Hematopoietic multipotent progenitor cell (in vitro differentiated cells): ENCODE results near the gene PTPRF. TPM values are rescaled to one million over a fixed set of nuclear protein-coding genes. Genes with fewer than 3 reads are reported as not detected.
"Not testable (repeated sequence)": the region's sequence is repeated elsewhere in the genome, so short reads cannot be mapped to it uniquely, and the experiment has no call there.

Experiments used
- DNase-seq, 3 donors: peaks; one replicate each; pipeline ENCODE4 v3.0.0-alpha.2; 2011 to 2015; ENCODE audit warnings: low read depth in 2 of 3, low spot score in 2 of 3
- total RNA-seq: library from RNA; depleted of rRNA; stranded (reverse); fragments of >200 nt; gene quantifications from one replicate; pipeline ENCODE4 v1.2.3, GENCODE V29; 2012

The PTPRF gene
- total RNA-seq: 1.9 TPM

DNA sequence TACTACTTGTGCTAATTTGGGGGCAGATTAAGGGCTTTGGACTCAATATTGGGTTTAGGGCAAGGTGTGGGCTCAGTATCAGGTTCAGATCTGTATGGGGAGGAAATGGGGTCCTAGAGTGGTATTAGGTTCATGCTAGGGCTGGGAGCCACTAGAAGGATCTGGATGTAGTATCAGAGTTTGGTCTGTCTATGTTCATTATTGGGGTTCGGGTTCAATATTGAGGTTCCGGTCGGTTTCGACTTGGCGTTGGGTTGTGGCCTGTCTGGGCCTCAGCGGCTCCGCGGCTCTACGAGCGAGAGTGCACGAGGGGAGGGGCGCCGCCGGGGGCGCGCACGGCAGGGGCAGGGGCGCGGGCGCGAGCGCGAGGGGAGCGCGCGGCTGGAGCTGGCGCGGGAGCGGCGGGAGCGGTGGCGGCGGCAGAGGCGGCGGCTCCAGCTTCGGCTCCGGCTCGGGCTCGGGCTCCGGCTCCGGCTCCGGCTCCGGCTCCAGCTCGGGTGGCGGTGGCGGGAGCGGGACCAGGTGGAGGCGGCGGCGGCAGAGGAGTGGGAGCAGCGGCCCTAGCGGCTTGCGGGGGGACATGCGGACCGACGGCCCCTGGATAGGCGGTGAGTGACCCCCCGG, at the start of gene PTPRF:
Gene PTPRF (plus strand): TSS at position 401 of the 624 bp plus-strand sequence. CDS start 14,193 bp downstream, outside the sequence.
- DNase-seq: peak in 2 of 3 donors; percentile 27 to 29

DNA sequence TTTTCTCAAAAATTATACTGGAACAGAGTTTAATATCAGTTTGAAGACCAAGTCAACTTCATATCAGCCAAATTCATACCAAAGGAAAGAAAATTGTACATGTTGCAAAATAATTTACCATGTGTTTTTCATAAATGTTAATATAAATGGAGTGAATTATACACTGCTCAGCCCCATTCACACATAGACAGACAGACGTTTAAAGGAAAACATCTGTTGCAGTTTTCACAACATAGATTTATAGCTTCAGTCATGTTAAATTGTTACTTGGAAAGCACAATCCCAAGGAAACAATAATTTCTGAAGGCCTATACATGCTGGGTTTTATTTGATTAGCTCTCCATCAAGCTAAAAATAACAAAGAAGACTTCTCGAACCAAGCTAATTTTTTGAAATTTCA, 49.2 kb upstream of the PTPRF start:
- DNase-seq: no peak

DNA sequence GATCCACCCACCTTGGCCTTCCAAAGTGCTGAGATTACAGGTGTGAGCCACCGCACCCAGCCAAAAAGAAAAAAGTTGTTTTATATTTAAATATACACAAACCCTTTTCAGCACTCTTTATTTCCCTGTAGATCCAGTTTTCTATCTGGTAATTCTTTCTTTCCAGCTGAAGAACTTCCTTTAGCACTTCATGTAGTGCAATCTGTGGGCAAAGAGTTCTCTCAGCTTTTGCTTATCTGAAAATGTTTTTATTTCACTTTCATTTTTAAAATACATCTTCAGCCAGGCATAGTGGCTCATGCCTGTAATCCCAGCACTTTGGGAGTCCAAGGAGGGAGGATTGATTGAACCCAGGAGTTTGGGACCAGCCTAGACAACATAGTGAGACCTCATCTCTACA, 48.5 kb upstream of the PTPRF start:
- no peak for DNase-seq

DNA sequence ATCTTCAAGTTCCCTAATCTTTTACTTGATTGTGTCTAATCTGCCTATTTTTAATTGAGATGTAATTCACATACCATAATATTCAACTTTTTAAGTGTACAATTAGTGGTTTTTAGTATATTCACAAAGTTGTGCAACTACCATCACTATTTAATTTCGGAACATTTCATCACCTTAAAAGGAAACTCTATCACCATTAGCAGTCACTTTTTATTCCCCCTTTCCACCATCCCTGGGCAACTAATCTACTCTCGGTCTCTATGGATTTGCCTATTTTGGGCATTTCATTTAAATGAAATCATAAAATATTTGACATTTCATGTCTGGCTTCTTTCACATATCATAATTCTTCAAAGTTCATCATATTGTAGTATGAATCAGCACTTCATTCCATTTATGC, 46.3 kb upstream of the PTPRF start:
- DNase-seq: no peak

DNA sequence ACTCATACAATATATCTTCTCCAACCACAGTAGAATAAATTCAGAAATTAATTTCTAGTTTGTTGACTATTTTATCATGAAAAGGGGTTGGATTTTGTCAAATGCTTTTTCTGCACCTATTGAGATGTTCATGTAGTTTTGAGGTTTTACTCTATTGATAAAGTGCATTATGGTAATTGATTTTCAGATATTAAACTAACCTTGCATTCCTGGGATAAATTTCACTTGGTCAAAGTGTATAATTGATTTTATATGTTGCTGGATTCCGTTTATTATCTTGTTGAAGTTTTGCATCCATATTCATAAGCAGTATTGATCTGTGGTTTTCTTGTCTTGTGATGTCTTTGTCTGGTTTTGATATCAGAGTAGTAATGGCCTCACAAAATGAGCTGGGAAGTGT, 42.5 kb upstream of the PTPRF start:
- no peak for DNase-seq

DNA sequence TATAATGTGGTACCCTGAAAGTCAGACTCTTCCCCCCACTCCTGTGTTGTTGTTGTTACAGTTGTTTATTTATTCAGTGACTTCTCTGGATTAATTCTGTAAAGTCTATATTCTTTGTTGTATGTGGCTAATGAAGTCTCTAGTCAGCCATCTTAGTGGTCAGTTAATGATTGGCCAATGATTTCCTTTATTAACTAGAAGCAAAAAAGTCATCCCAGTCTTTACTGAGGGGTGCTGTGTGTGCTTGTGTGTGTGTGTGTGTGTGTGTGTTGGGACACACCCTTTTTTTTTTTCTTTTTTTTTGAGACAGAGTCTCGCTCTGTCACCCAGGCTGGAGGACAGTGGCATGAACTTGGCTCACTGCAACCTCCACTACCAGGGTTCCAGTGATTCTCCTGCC, 39.6 kb upstream of the PTPRF start:
- no peak for DNase-seq

DNA sequence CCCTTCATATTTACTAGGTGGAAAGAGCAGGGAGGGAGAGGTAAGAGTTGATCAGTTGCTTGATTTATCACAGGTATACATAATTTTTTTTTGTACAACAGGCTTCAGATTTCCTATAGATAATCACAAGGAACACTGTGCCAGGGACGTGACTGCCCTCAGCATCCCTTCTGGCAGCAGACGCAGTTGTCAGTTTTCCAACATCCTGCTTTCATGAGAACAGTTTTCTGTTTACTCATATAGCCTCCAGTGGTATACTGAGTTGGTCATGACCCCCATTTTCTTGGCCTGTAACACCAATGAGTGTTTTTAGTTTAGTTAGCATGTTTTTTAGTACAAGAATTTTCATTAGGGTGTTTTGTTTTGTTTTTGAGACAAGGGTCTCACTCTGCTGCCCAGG, 37.9 kb upstream of the PTPRF start:
- no peak for DNase-seq

DNA sequence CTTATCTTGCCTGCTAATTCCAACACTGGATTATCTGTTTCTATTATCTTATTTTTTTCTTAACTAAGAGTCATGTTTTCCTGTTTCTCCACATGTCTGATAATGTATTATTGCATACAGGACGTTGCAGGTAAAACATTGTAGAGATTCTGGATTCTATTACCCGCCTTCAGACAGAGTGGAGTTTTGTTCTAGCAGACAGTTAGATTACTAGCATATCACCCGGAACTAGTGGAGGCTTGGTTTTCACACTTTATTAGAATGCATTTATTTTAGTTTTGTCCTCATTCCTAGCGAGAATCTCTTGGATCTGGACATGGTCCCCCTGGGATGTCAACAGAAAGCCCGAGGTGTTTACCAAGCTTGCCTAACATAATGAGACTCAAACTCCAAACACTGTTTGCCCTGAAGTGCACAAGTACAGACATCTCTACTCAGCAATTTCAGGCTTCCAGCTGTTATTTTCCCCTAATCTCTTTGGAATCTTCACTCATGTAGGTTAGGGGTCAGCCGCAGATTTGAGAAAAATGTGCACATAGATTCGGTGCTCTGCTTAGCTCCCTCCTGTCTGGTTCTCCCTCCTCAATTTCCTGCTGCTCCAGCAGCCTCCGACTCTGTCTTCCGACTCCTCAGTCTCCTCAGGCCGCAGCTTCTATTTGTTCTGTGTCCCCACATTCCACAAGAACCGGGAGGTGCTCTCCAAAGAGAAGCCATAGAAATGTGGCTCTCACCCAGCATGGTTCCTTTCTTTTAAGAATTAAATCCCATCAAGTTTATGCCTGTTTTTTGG, 36.8 kb upstream of the PTPRF start:
- no peak for DNase-seq

DNA sequence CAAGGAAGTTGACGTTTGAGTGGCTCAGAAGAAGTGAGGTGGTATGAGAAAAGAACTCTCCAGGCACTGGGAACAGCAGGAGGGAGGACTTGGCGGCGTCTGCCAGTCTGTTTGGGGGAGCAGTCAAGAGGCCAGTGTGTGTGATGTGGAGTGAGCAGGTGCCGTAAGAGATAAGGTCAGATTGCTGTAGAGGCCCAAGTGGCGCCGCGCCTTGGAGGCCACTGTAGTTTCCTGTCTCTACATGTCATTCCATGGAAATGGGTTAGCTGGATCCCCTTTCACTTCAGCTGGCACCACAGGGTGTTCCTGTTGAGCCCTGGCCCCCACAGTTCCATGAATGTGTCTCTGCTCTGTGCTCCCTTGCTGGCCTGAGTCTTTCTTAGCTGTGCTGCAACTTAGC, 35.5 kb upstream of the PTPRF start:
- no peak for DNase-seq

DNA sequence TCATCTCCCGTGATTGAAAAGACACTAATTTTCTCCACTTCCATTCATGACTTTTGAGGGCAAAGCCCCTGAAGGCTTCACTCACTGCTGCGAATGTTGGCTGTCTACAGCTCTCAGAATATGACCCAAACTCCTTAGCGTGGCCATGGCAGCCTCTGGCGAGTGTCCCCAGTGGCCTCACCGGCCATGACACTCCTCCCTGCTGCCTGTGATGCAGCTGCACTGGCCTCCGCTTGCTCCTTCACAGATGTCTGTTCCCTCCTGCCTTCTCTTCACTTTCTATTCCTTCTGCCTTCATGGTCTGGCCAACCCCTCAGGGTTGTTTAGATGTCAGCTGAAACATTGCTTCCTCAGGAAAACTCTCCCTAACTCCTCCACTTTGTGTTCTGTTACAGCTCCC, 30.8 kb upstream of the PTPRF start:
- DNase-seq: no peak

DNA sequence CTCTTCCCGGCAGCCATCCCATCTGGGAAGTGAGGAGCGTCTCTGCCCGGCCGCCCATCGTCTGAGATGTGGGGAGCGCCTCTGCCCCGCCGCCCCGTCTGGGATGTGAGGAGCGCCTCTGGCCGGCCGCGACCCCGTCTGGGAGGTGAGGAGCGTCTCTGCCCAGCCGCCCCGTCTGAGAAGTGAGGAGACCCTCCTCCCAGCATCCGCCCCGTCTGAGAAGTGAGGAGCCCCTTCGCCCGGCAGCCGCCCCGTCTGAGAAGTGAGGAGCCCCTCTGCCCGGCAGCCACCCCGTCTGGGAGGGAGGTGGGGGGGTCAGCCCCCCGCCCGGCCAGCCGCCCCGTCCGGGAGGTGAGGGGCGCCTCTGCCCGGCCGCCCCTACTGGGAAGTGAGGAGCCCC, 28.9 kb upstream of the PTPRF start:
- DNase-seq: not testable (repeated sequence)

DNA sequence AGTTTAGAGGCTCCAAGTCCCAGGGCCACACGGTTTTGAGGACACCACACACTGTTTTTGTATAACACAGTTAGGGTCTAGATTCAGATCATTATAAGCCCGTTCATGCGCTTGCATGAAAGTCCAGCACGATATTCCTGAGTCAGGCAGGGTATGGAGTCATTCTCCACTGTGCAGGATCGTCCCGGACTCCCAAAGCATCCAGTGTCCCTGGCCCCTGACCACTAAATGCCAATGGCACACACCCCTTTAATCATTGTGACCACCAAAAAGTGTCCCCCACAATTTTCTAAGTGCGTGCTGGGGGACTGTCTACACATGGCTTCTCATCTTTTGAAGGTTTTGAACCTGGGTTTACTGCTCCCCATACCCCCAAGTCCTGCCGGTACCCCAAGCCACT, 27.1 kb upstream of the PTPRF start:
- no peak for DNase-seq

DNA sequence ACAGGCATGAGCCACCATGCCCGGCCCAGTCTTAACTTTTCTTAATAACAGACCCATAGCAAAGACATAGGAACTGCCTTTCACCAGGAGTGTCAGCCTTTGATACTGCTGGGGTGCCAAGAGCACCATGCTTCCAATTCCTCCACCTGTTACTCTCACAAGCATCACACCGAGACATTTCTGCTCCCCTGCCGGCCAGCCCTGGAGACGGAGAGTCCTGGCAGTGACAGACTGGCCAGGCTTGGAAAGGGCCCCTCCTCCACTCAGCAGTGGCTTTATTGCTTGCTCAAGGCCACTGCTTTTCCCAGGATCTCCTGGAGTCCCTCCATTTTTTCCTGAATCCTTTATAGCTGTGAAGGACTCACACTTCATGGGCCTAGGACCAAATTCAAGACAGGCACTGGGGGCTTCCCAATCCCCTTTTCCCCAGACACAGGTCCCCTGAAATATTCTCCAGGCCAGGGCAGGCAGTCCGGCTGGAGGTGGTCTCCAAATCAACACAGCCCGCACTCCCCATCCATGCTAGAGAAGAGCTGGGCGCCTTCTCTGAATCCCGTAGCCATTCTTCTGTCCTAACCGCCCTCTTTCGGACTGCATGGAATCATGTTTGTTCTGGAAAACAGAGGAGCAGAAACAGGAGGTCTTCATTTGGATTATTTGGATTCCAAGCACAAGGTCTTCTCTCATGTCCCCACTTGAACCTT, 25.5 kb upstream of the PTPRF start:
- no peak for DNase-seq

DNA sequence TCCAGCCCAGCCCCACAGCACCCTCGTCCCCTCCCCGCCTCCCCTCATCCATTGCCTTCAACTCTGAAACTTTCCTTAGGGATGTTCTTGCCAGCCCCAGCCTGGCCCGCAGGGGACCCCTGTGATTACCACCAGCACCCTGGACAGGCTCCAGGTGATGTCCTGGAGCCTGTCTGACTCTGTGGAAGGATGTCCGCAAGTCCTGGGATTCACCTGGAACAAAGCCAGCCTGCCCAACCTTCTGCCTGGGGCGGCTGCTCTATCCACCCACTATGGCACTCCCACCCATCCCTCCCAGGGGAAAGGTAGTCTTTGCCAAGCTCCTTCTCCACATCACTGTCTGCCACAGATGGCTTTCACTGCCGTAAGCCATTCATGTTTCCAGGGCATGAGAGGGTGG, 24.4 kb upstream of the PTPRF start:
- no peak for DNase-seq

DNA sequence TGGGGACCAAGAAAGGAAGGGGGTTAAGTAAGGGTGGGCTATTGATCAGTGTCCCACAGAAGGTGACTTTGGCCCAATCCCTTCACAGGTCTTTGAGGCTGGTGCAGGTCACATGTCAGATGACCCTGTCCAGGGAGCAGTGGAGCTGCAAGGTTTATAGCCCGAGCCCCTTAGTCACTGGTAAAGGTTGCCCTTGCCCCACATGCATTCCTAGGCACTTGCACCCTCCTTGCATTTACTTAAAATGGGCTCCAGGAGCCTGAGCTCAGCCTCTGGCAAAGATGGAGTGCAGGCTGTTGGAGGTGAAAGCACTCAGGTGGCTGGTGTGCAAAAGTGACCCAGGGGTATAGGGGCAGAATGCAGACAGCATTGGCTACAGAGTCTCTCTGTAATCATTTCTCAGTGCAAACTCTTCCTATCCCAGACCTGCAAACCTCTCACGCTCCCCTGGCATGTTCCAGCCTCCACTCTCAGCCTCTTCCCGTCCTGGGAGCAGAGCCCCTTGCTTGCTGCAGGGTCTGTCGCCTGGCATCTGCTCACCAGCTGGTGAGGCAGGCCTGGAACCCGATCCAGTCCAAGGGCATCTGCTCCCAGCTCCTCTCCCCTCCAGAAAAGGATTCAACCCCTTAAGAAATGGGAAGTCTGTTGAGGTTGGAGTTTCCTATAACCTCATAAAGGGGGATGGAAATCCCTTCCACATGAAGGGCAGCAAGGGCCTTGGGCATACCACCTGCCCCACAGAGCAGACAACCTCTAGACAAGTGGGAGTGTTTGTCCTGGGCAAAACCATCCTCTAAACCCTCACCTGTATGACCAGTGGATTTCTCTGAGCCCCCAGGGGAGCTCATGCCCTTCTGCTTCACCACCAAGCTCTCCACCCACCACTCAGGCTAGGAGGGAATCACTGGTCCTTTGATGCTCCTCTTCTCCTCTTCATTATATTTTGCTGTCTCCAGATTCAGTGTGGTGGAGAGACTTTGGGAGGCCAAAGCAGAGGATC, 23.1 kb upstream of the PTPRF start:
- DNase-seq: no peak

DNA sequence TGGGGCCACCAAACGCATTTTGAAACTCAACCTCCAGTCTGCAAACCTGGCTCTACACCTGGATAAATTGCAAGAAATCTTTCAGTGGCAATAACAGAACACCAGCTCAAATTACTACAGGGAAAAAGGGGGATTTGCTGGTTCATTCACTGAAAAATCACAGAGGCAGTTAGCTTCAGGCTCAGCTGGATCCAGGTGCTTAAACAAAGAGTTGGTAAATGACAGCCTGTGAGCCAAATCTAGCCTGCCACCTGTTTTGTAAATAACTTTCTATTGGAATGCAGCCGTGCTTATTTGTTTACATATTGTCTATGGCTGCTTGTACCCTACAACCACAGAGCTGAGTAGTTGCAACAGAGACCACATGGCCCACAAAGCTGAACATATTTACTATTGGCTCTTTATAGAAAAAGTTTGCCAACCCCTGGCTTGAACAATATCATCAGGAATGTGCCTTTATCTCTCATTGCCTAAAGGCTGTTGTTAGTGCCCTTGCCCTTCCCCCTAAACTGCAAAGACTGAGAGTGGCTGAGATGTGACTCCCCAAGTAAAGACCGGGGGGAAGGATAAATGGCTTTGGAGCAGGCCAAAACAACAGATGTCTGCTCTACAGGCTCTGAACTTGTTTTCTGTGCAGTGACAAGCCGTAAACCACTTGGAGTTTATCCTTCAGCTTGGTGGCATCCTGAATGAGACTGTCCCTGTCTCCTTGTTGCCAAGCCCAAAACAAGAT, 21.5 kb upstream of the PTPRF start:
- DNase-seq: no peak

DNA sequence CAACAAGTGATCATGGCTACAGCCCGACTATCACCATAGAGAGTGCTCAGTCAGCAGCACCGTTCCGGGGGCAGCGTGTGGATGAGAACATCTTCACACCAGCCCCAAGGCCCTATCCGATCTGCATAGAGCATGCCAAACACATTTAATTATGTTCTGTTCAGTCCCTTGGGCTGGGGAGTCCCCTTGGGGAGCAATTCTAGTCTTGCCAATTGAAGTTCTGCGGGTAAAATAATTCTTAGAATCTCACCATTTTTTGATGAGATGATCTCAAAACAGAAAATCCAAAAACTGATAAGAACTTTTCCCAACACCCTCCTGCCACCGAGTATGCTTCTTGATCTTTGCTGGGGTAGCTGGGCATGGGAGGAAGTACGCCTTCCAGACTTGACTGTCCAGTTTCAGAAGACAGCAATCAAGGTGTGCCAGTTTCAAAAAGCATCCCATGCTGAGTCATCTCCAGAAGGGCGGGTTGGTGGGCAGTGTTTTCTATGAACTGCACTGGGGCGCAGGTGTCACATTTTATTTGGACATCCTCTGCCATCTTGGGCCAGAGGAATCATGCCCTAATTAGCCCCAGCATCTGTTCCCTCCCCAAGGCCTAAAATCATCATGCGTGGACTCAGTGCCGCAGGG, 20.8 kb upstream of the PTPRF start:
- no peak for DNase-seq

DNA sequence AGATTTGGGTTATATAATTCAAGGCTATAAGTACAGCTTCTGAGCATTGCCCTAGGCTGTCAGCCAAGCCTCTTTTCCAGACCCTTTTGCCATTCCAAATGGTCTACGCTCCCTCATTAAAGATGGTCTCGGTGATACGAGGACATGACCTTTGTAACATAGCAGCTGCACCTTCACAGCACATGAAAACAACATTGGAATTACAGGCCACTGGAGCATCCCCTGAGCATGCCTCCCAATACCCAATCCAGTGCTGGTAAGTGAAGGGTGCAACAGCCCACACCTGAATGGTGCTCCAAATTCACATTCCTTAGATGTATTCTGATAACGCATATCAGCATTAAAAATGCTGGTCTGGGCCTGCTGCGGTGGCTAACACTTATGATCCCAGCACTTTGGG, 20.1 kb upstream of the PTPRF start:
- DNase-seq: no peak

DNA sequence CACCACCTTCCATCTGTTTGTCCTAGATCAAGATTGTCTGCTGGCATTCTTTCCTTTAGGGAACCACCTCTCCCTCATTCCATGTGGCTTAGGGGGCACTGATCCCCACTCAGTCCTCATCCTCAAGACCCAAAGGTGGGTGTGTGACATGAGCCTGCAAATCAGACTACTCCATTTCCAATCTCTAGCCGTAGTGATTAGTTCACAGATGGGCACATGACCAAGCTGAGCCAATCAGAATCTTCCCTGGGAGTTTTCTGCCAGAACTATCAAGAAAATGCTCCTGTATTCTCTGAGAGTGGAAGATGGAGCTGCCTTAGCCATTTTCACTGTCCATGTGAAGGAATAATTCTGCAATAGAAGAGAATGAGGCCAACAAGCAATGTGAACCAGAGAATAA, 19.3 kb upstream of the PTPRF start:
- DNase-seq: no peak

DNA sequence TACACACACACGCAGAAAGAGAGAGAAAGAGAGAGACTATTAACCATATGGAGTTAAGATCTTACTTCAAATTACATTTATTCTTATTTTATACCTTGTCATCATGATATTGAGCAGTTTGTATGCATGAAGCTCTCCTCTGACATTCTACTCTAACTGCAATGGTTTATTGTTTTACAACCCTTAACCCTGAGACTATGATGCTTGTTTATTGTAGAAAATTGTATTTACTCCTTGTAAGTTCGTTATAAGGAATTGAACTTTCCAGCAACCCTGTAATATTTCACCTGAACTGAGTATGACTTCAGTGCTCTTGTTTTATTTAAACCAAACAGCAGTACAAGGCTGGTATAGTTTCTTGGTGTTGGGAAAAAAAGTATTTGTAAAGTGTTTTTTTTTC, 18.6 kb upstream of the PTPRF start:
- no peak for DNase-seq
